ENCODE results near the gene NUP155. TPM values are rescaled to one million over a fixed set of nuclear protein-coding genes. Genes with fewer than 3 reads are reported as not detected.

NUP155 gene
- 67.3 TPM for total RNA-seq

GRCh38 chr5:37370864-37371726, at the start of gene NUP155:
Gene NUP155 (minus strand): TSS chr5:37371106. CDS start chr5:37370977, 129 bp downstream.

DNA sequence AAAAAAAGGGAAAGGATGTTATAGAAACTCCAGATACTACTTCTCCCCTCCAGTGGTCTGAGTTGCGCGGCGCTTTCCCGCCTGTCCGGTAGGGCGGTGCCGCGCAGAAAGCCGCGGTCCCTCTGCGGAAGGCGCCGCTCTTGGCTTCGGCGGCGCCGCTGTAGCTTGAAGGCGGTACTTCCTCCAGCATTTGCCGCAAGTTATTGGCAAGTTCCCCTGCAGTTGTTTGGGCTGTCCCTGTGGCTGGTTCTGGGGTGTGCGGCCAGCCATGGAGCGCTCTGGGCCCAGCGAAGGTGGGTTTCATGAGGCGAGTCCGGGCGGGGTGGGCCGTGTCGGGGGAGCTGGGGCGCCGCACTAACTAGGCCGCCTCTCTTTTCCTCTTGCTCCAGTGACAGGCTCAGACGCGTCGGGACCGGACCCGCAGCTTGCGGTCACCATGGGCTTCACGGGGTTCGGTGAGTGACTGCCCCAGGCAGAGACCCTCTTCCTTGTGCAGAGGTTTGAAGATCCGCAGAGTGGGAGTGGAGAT, 8.3 kb upstream of the NUP155 start, which contains the start of gene WDR70:
Gene WDR70, plus strand, starts transcription at position 219 of the 529 bp plus-strand sequence. Its CDS starts 50 bp downstream, at position 269.

DNA sequence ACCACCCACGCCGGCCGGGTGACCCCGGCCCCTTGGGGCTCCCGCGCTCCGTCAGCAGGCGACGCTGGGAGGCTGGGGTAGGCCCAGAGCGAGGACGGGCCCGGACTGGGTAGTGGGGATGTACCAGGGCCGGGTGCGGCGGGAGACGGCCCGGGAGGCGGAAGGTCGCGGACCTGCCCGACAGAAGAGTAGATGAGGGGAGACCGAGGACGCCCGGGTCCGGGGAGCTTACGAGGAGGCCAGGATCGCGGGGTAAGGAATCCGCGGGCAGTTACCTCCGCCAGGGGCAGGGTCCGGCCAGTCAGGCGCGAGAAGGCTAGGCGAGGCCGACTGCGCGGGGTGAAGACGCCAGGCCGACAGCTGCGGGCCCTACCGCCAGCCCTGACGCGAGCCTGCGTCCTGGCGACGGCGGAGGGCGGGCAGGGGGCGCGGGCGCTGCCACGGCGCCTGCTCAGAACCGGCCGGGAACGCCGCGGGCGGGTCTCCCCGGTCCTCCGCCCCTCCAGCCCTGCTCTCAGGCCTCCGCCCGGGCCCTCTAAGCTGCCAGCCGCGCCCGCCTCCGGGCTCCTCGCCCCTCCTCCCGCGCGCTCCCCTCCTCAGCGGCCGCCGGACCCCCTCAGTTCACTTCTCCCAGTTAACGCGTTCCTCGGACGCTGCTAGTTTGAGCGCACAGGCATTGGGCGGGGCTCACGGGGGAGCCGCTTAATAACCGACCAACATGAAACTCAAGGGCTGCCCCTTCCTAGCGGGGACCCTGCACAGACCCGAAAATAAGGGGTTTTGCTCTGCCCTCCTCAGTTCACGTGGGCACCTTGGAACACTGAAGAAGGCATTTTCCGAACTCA, 121.7 kb downstream of the NUP155 start, which contains the start of gene CPLANE1:
Gene CPLANE1, minus strand, starts transcription at position 407 of the 845 bp plus-strand sequence. CDS start 1,678 bp downstream, outside the sequence.

Small RNA genes lying within 50 kb of the gene (small RNA-seq; reads per million reads assigned to genes)
- gene RNU7-75P (ENCODE audit: low replicate concordance) = not detected

Other genes with a start within 250 kb of the NUP155 start
- 124 TPM for gene CPLANE1, start 121.7 kb downstream of the NUP155 start, total RNA-seq
- gene WDR70, start 8.2 kb upstream of the NUP155 start, total RNA-seq = 46.3 TPM

Data from parietal lobe (tissue), 2 donors.